AG09319 (cell line): ENCODE results near the gene MBP.

Source experiments
- DNase-seq: peaks from one replicate; pipeline ENCODE4 v3.0.0-alpha.2; 2010; ENCODE audit warnings: low read depth; ENCODE audit errors: extremely low read depth
- TF ChIP-seq, protein P1 (sequence below): IDR thresholded peaks from 2 replicates; pipeline ENCODE4 v1.5.1; 2011; ENCODE audit warnings: low read depth, mild to moderate bottlenecking, inconsistent platforms, low read length, moderate library complexity

Gene MBP

DNA sequence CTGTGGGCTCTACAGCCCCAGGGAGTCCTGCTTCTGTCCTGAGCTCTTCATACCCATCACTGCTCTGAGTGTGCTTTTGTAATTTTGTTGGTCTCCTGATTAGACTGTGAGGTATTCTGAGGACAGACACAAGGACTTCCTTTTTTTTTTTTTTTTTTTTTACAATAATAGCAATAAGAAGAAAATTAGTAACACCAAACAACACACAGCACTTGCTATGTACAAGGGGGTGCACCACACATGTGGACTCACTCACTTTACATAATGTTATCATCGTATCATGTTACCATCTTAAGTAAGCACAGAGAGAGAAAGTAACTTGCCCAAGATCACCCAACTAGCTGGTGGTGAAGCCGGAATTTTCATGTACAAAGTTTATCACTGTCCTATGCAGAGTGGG lies 34.6 kb downstream of the MBP start:
- DNase-seq, result no peak
- TF ChIP-seq, protein P1, sequence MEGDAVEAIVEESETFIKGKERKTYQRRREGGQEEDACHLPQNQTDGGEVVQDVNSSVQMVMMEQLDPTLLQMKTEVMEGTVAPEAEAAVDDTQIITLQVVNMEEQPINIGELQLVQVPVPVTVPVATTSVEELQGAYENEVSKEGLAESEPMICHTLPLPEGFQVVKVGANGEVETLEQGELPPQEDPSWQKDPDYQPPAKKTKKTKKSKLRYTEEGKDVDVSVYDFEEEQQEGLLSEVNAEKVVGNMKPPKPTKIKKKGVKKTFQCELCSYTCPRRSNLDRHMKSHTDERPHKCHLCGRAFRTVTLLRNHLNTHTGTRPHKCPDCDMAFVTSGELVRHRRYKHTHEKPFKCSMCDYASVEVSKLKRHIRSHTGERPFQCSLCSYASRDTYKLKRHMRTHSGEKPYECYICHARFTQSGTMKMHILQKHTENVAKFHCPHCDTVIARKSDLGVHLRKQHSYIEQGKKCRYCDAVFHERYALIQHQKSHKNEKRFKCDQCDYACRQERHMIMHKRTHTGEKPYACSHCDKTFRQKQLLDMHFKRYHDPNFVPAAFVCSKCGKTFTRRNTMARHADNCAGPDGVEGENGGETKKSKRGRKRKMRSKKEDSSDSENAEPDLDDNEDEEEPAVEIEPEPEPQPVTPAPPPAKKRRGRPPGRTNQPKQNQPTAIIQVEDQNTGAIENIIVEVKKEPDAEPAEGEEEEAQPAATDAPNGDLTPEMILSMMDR, result no peak

GRCh38 chr18:77096936-77097886 lies 35.4 kb downstream of the MBP start:
- TF ChIP-seq, protein P1, result no peak
- DNase-seq, result no peak

DNA sequence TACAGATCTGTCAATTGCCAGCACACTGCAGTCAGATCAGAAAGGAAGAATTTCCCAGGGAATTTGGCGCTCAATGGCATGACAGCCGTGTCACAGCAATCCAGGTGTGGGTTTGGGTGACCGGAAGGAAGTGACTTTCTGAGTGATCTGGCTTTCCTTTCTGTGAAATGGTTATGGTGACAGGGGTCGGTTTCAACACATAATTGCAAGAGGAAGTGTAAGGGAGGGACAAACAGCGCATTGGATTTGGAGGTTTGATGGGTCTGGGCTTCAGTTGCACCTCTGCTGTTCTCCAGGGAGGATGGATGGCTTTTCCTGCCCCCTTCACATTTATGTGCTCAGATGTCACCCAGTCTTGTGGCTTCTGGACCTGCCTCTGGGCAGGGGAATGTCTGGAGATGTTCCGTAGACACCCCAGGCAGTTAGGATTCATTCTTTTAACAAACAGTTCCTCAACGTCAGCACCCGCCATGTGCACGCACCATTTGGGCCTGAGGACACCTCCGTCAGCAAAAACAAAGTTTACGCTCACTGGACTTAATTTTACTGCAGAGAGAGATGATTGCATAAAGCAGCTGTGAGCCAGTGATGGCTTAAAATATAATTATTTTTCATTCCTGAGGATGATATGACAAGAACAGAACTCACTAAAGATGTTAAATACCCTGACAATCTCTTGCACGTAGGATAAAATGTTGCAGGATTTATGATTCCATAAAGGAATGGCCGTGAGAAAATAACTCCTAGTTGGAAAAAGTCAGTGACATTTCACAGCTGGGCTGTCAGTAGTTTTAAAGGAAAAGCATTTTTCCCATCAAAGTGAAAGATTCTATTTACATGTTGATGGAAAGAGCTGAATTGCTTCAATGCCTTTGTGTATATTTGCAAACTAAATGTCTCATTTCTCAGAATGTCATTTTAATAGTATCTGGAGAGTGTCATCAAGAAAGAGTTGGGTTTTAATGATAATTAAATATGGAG lies 36.9 kb downstream of the MBP start:
- TF ChIP-seq, protein P1, result no peak
- no peak for DNase-seq

DNA sequence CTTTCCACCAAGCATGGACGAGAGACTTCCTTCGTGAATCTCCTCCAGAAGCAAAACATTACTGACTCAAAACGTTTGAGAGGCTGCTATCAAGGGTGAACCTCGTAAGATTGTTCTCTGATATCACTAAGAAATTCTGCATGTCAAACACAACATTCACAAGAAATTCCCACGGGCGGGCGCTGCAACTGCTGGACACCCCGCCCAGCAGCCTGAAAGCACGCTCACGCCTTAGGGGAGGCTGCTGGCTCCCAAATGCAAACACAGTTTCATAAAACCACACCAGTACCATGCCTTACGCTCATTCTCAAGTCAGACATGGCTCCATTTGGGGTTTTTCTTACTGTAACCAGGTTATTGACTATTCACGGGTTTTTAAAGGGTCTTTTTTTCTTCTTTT lies 39.0 kb downstream of the MBP start:
- TF ChIP-seq, protein P1, result no peak
- no peak for DNase-seq

DNA sequence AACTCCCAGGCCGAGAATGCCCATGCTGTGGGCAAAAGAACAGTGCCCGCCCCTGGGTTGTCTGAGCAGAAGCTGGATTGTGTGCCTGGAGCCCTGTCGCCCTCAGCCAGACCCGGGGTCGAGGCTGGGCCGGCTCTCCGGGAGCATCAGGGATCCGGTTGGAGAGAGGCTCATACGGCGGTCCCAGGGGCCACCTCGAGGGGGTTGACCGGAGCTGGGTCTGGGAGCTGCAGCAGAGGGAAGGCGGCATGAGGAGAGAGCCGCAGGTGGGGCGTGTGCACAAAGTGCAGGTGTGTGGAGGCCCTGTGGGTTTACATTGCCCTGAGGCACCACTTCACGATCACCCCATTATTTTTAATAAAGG lies 39.5 kb downstream of the MBP start:
- TF ChIP-seq, protein P1, result no peak
- no peak for DNase-seq

DNA sequence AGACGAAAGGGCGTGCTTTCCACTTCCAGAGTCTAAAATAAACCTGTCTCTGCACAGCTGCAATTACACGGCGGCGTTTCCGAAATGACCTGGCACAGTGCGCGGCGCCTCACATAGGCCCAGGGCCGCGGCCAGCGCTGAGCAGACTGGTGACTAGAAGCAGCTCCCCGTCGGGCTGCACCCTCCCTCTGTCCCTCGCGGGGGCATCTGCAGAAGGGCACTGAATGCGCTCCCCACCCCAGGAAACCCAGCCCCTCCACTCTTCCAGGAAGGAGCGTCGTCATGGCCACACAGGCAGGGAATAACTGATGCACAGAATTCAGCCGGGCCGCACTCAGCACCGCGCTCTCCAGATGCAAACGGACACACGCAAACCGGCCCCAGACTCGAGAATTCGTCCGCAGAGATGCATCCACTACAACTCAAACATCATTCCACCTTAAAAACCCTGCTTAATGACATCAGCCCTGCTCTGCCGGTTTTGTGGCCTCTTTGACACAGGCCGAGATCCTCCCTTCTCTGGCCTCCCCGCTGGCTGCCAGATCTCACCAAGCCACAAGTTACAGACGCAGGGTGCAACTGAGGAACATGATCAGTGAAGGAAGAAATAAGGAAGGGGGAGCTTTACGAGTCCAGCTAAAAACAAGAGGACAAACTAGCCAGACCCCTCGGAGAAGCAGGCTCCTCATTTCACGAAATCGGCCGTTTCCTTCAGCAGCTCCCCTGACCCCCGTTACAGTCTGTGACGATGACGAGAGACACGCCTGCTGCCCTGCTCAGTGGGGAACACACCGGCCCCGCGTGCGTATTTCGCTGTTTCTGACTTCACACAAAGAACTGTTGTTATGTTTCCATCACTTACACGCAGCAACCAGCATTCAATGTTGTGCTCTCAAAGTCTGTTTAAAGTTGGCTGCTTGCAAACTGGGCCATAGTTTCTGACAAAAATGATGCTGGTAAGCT lies 40.2 kb downstream of the MBP start:
- no peak for DNase-seq
- TF ChIP-seq, protein P1, result no peak
